HL-60 (cell line): Measurements from ENCODE around the gene MYOCD.

Experiments
- CTCF ChIP-seq: IDR thresholded peaks from one replicate; pipeline ENCODE4 v1.5.1; 2011; ENCODE audit warnings: low read length, control low read depth, inconsistent platforms; ENCODE audit not compliant: insufficient read depth
- REST ChIP-seq: IDR thresholded peaks from 2 replicates; pipeline ENCODE4 v1.6.1; 2012; ENCODE audit warnings: low read depth; ENCODE audit not compliant: insufficient replicate concordance

- TF ChIP-seq CTCF (no peak), REST (no peak)
These were observed 17.2 kb upstream of the MYOCD start for GRCh38 chr17:12648498-12648897.
